PFSK-1 (cell line): Measurements from ENCODE around the gene SGPP1.

ENCODE experiments used
- FOXP2 ChIP-seq: optimal IDR thresholded peaks from 2 replicates; pipeline ENCODE3; 2011; ENCODE audit warnings: borderline replicate concordance, control low read depth, inconsistent platforms; ENCODE audit not compliant: insufficient read depth; ENCODE audit errors: extremely low read length, extremely low read depth
- POLR2AphosphoS5 ChIP-seq: IDR thresholded peaks from 2 replicates; pipeline ENCODE4 v1.6.1; 2012; ENCODE audit warnings: low read depth, mild to moderate bottlenecking, control low read depth, low read length, moderate library complexity
- REST ChIP-seq, 2 experiments: IDR thresholded peaks; 2 replicates each; pipeline versions ENCODE4 v1.6.1 to v1.8.0; 2011 to 2012; ENCODE audit warnings: low read depth in 2 of 2, low read length in 2 of 2, control low read depth in 1 of 2, inconsistent platforms in 1 of 2, mild to moderate bottlenecking in 1 of 2, moderate library complexity in 1 of 2; ENCODE audit not compliant: insufficient read depth in 1 of 2
- SIN3A ChIP-seq: IDR thresholded peaks from 2 replicates; pipeline ENCODE4 v1.6.1; 2012; ENCODE audit warnings: mild to moderate bottlenecking, low read length, moderate library complexity, borderline replicate concordance; ENCODE audit not compliant: insufficient read depth
- TAF1 ChIP-seq: IDR thresholded peaks from 2 replicates; pipeline ENCODE4 v1.6.1; 2012; ENCODE audit warnings: low read length, control low read depth, borderline replicate concordance; ENCODE audit not compliant: insufficient read depth

- TF ChIP-seq REST (IDR thresholded peaks at IDR 0.05; ENCODE audit: insufficient read depth in 1 of 2, low read depth in 2 of 2, low read length in 2 of 2): no peak
- no peak for TF ChIP-seq POLR2AphosphoS5
- no peak for TF ChIP-seq TAF1
- no peak for TF ChIP-seq SIN3A
- no peak for TF ChIP-seq FOXP2
Measured at GRCh38 chr14:63638493-63638892, 89.4 kb downstream of the SGPP1 start.
